Islet of Langerhans (tissue), 1 donor: ENCODE results near the gene ATAD3A.
"Not testable (repeated sequence)": the region's sequence is repeated elsewhere in the genome, so short reads cannot be mapped to it uniquely, and the experiment has no call there.

Source experiments
- FAIRE-seq: peaks from one replicate; lab custom pipeline; 2011; peaks lifted over from hg19 to GRCh38; lab: Jason Lieb, UNC

ATAD3A gene

DNA sequence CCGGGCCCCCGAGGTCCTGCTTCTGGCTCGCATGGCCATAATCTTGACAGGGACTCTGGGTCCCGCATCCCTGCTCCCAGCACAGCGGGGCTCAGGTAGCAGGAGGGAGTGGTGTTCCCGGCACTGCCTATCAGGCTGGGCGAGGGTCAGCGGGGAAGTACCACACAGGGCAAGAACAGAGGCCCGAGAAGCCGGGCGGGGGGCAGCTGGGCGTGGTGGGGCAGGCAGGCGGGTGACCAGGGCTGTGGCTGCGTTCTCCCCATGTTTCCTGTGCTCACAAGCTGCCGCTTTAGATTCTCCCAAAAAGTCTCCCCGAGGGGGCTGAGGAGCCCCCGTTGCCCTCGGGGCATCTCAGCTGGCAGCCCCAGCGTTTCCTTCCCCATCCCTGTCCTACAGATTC, 22.1 kb upstream of the ATAD3A start:
- FAIRE-seq: no peak

- FAIRE-seq: no peak
Observed at GRCh38 chr1:1490633-1491230, 21.2 kb upstream of the ATAD3A start.

- FAIRE-seq: no peak
Observed at GRCh38 chr1:1491601-1492000, 20.4 kb upstream of the ATAD3A start.

DNA sequence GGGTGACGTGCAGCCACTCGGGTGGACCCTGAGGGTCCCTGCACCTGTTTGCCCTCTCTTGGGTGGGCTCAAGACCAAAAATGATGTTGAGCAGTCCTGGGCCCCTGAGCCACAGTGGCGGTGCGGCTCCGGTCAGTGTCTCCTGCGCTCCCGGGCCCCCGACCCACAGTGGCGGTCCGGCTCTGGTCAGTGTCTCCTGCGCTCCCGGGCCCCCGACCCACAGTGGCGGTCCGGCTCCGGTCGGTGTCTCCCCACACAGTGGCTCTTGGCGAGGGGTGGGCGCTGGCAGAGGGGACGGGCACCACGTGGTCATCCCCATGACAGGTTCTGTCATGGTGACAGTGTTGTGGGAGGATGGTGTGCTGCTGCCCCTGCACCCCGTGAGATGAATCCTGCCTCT, 17.7 kb upstream of the ATAD3A start:
- FAIRE-seq: not testable (repeated sequence)

DNA sequence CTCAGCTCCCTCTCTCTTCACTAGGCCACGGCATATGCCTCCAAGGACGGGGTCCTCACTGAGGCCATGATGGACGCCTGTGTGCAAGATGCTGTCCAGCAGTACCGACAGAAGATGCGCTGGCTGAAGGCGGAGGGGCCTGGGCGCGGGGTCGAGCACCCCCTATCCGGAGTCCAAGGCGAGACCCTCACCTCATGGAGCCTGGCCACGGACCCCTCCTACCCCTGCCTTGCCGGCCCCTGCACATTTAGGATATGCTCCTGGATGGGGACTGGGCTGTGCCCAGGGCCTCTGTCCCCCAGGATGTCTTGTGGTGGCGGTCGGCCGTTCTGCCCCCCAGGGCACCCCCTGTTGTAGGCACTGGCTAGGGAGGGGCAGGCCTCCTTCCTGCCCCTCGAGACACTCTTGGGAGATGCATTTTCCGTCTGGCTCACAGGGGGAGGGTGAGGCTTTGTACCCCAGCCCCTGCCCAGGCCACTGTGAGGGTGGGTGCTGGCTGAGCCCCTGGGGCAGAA, 16.4 kb upstream of the ATAD3A start:
- FAIRE-seq: not testable (repeated sequence)

GRCh38 chr1:1504777-1505365, 7.1 kb upstream of the ATAD3A start:
- FAIRE-seq: peak; percentile 30

DNA sequence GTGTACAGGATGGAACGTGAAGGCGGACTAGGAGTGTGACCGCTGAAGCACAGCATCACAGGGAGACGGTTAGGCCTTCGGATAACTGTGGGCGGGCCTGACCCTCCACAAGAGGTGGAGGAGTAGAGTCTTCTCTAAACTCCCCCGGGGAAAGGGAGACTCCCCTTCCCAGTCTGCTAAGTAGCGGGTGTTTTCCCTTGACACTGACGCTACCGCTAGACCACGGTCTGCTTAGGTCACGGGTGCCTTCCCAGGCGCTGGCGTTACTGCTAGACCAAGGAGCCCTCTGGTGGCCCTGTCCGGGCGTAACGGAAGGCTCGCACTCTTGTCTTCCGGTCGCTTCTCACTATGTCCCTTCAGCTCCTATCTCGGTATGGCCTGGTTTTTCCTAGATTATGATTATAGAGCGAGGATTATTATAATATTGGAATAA, 6.6 kb upstream of the ATAD3A start:
- not testable (repeated sequence) for FAIRE-seq

DNA sequence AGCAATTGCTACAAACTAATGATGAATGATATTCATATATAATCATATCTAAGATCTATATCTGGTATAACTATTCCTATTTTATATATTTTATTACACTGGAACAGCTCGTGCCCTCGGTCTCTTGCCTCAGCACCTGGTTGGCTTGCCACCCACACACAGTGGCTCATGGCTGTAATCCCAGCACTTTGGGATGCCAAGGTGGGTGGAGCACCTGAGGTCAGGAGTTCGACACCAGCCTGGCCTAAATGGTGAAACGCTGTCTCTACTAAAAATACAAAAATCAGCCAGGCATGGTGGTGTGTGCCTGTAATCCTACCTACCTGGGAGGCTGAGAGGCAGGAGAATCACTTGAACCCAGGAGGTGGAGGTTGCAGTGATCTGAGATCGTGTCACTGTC, 6.2 kb upstream of the ATAD3A start:
- not testable (repeated sequence) for FAIRE-seq

GRCh38 chr1:1507305-1507704, 4.7 kb upstream of the ATAD3A start:
- no peak for FAIRE-seq

DNA sequence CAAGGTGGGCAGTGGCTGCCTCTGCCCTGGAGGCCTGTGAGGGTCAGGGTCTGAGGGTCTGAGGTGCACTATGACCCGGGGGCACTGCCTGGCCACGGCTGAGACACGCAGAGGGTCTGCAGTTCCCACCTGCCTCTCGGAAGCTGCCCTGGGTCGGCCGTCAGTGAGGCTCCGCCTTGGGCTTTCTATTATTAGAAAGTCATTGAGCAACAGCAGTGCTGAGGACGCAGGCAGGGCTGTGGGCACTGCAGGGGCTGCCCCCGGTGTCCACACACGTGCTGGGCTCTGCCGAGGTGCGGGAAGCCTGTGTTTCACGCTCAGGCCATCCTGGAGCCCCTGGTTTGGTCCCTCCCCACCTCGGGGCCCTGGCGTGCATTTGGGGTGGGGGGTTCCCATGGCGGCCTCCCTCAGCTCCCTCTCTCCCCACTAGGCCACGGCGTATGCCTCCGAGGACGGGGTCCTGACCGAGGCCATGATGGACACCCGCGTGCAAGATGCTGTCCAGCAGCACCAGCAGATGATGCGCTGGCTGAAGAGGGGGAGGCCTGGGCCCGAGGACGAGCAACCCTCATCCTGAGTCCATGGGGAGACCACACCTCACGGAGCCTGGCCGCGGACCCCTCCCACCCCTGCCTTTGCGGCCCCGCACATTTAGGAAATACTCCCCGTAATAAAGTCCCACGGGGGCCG, 3.0 kb upstream of the ATAD3A start:
- FAIRE-seq: not testable (repeated sequence)

- FAIRE-seq: not testable (repeated sequence)
Observed at GRCh38 chr1:1509465-1509850, 2.5 kb upstream of the ATAD3A start.

GRCh38 chr1:1510912-1511532, 940 bp upstream of the ATAD3A start:
- FAIRE-seq: no peak

DNA sequence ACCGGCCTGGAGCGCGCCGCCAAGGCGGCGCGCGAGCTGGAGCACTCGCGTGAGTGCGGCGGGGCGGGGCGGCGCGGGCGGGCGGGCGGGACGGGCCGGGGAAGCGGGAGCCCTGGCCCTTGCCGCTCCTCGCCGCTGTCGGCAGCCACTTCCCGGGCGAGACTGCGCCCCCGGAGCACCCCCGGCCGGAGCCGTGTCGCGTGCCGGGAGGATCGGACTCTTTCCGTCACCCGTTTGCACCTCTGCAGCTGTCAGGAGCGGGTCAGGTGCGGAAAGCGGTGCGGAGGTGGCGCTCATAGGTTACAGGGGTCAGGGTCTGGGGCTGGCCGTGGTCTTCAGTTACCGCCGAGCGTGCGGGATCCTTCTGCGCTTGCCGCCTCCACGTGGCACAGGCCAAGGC, 463 bp downstream of the ATAD3A start:
- not testable (repeated sequence) for FAIRE-seq

GRCh38 chr1:1513675-1514074, 1.7 kb downstream of the ATAD3A start:
- FAIRE-seq: not testable (repeated sequence)

DNA sequence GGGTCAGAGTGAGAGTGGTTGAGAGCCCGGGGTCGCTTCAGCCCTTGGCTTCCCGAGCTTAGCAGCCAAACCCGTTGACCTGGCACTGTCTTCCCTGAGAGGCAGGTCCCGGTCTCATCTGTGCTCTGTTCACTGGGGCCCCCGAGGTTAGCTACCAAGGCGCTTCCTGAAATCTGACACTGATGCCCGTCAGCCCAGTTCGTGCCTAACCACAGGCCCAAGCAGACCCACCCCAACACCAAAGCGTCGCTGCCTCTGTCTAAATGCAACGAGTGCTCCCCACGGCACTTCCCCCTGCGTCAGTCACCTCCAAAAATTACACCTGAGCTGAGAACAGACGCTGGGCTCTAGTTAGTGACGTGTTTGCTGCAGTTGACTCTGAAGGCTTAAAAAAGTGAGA, 2.4 kb downstream of the ATAD3A start:
- not testable (repeated sequence) for FAIRE-seq

DNA sequence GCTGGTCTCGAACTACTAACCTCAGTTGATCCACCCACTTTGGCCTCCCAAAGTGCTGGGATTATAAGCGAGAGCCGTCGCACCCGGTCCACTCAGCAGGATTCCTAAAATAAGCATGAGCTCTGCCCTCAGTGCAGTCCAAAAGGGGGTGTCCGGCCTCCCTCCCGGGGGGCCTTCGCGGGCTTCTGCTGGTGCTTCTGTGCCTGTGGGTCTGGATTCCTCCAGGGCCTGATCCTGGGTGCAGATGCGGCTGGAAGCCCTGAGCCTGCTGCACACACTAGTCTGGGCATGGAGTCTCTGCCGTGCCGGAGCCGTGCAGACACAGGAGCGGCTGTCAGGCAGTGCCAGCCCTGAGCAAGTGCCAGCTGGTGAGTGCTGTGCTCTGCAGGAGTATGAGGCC, 5.0 kb downstream of the ATAD3A start:
- FAIRE-seq: not testable (repeated sequence)

- no peak for FAIRE-seq
Observed at GRCh38 chr1:1517973-1518620, 6.1 kb downstream of the ATAD3A start.

- FAIRE-seq: not testable (repeated sequence)
Observed at GRCh38 chr1:1518621-1519007, 6.7 kb downstream of the ATAD3A start.

- FAIRE-seq: not testable (repeated sequence)
Observed at GRCh38 chr1:1519805-1520505, 8.0 kb downstream of the ATAD3A start.

GRCh38 chr1:1521331-1521730, 9.4 kb downstream of the ATAD3A start:
- no peak for FAIRE-seq

DNA sequence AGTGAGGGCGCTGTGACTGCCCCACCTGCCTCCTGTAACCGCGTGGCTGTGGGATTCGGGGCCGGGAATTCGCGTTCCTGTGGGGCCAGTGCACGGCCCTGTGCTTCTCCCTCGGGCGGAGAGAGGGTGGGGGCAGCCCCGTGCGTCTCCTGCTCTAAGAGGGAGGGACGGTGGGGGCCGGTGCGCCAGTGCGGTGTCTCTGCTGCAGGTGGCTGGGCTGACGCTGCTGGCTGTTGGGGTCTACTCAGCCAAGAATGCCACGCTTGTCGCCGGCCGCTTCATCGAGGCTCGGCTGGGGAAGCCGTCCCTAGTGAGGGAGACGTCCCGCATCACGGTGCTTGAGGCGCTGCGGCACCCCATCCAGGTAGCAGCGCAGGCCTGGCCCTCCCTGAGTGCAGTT, 10.6 kb downstream of the ATAD3A start:
- FAIRE-seq: not testable (repeated sequence)

GRCh38 chr1:1523226-1523625, 11.3 kb downstream of the ATAD3A start:
- FAIRE-seq: not testable (repeated sequence)
